ENCODE data around the gene KRTAP10-6.

DNA sequence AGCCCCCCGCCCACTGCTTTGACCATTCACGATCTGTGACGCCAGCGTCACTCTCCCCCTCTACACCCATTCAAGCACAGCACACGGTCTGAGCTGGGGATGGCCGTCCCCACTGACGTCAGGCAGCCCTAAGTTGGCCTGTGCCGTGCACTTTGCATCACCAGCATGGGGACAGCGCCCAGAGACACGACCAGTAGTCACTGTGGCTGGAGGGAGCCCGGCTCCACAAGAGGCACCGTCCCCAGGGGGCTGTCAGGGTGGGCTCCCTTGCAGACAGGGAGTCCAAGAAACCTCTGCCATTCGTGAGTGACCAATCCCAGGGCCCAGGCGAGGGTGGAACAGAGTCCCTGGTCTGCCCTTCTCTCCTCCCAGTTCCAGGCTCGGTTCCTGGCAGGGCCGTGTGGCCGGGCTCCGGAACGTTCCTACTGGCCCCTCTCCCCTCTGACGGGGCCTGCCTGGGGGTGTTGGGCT lies 21.9 kb upstream of the KRTAP10-6 start:
- TF ChIP-seq, protein P1, sequence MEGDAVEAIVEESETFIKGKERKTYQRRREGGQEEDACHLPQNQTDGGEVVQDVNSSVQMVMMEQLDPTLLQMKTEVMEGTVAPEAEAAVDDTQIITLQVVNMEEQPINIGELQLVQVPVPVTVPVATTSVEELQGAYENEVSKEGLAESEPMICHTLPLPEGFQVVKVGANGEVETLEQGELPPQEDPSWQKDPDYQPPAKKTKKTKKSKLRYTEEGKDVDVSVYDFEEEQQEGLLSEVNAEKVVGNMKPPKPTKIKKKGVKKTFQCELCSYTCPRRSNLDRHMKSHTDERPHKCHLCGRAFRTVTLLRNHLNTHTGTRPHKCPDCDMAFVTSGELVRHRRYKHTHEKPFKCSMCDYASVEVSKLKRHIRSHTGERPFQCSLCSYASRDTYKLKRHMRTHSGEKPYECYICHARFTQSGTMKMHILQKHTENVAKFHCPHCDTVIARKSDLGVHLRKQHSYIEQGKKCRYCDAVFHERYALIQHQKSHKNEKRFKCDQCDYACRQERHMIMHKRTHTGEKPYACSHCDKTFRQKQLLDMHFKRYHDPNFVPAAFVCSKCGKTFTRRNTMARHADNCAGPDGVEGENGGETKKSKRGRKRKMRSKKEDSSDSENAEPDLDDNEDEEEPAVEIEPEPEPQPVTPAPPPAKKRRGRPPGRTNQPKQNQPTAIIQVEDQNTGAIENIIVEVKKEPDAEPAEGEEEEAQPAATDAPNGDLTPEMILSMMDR (IDR thresholded peaks at IDR 0.05; ENCODE audit: control extremely low read depth in 1 of 3, insufficient read depth in 1 of 3, low read depth in 1 of 3, low read length in 3 of 3) = no peak
- TF ChIP-seq TAF1 (IDR thresholded peaks at IDR 0.05; ENCODE audit: low read depth, low read length) (no peak), TEAD4 (IDR thresholded peaks at IDR 0.05; ENCODE audit: low read depth, low read length) (no peak)
